IPS-15b (cell line): Measurements from ENCODE around the gene SURF4.

ENCODE experiments used
- H3K27me3 ChIP-seq: one replicate; pipeline ENCODE4 v1.6.1; 2013; ENCODE audit warnings: low read length; ENCODE audit not compliant: control insufficient read depth, insufficient read depth
- H3K36me3 ChIP-seq: one replicate; pipeline ENCODE4 v1.6.1; 2013; ENCODE audit warnings: low read length; ENCODE audit not compliant: control insufficient read depth, insufficient read depth
- H3K4me1 ChIP-seq: one replicate; pipeline ENCODE4 v1.6.1; 2013; ENCODE audit warnings: mild to moderate bottlenecking, low read length; ENCODE audit not compliant: control insufficient read depth, insufficient read depth
- H3K4me3 ChIP-seq: one replicate; pipeline ENCODE4 v1.5.1; 2013; ENCODE audit warnings: low read depth, low read length
- H3K9ac ChIP-seq: one replicate; pipeline ENCODE4 v1.6.1; 2013; ENCODE audit warnings: low read depth, mild to moderate bottlenecking, low read length
- H3K9me3 ChIP-seq: one replicate; pipeline ENCODE4 v1.6.1; 2013; ENCODE audit warnings: mild to moderate bottlenecking, low read length; ENCODE audit not compliant: control insufficient read depth, insufficient read depth

The SURF4 gene

DNA sequence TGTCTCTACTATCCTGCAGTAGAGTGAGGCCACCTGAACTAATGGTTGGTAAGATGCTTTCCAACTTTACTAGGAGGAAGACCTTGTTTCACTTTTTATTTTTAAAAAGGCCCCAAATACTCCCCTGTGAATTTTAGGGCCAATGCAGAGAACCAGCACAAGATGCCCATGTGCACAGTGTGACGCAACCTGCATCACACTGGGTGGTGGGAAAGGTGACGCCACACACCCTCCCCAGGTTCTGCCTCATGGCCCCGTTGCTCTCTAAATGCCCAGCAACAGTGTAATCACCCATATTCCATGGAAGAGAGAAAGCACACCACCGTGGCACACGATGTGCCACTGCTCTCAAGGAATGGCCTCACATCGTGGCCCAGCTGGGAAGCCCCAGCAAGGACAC, 6.4 kb downstream of the SURF4 start:
- H3K4me1 ChIP-seq: peaks cover 5% of the 10 kb centered on the region
- H3K36me3 ChIP-seq: peaks cover 34% of the 10 kb centered on the region
- H3K9ac ChIP-seq: no peak overlapping the region
- H3K9me3 ChIP-seq: no peaks in the 10 kb centered on the region
- no peaks in the 10 kb centered on the region for H3K27me3 ChIP-seq
- no peak overlapping the region for H3K4me3 ChIP-seq

DNA sequence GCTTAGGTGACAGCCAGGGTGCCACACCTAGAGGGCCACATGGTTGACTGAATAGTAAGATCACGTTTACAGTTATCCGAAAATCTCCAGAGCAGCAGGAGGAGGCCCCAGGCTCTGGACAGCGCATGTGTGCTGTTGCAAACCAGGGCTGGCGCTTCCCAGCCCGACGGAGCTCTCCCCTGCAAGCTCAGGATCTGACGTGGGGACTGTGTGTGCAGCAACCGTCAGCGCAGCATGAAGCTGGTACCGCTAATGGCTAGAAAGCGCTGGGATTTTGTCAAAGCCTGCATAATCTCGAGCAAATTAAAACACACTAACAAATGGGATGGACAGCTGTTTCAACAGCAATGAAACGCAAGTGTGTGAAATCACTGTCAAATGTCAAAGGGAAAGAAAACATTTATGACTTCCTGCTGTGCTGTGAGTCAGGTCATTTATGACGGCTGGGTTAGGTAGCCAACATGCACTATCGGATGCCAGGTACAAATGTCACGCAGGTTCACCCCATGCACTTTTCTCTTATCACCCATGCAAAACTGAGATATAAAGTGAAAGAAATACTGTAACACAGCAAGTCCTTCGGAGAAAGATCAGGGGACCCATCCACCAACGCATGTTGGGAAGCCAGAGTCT, 7.5 kb downstream of the SURF4 start:
- Histone ChIP-seq H3K27me3 (no peaks in the 10 kb centered on the region), H3K9me3 (no peaks in the 10 kb centered on the region), H3K9ac (no peak overlapping the region), H3K4me1 (peaks cover 5% of the 10 kb centered on the region), H3K4me3 (no peak overlapping the region), H3K36me3 (peaks cover 43% of the 10 kb centered on the region)

DNA sequence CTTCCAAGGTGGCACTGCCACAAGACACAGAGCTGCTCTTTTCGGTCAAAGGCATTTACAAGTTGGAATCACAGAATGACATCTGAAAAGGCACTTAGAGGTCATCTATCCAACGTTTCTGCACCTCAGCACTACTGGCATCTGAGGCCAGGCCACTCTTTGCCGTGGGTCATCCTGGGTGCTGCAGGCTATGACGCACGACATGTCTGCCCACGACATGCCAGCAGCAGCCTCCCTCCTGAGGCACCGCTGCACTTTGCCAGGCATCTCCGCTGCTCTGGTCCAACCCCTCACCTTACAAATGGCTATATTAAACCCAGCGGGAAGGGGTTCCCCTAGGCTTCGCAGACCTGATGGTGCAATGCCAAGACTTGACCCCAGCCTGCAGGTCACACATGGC, 8.1 kb downstream of the SURF4 start:
- Histone ChIP-seq H3K4me1 (peaks cover 4% of the 10 kb centered on the region), H3K4me3 (no peak overlapping the region), H3K9me3 (no peaks in the 10 kb centered on the region), H3K27me3 (no peaks in the 10 kb centered on the region), H3K9ac (no peak overlapping the region), H3K36me3 (peaks cover 40% of the 10 kb centered on the region)

DNA sequence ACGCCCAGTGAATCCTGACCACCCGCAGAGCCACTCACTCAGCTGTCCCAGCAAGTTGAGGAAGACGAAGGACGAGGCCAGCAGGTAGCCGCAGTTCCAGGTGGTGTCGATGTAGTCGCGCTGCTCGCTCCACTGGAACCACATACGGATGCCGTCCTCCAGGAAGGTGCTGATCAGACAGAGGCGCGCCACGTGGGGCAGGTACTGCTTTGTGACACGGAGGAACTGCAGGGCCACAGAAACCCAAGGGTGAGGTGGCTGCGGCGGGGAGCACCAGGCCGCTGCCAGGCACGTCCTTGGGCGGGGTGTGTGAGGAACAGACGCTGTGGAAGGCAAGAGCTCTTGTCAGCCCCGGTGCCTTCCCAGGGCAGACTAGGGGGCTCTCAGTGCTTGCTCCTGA, 8.6 kb downstream of the SURF4 start:
- Histone ChIP-seq H3K4me3 (no peak overlapping the region), H3K4me1 (no peaks in the 10 kb centered on the region), H3K9ac (no peak overlapping the region), H3K36me3 (peaks cover 42% of the 10 kb centered on the region), H3K9me3 (no peaks in the 10 kb centered on the region), H3K27me3 (no peaks in the 10 kb centered on the region)

DNA sequence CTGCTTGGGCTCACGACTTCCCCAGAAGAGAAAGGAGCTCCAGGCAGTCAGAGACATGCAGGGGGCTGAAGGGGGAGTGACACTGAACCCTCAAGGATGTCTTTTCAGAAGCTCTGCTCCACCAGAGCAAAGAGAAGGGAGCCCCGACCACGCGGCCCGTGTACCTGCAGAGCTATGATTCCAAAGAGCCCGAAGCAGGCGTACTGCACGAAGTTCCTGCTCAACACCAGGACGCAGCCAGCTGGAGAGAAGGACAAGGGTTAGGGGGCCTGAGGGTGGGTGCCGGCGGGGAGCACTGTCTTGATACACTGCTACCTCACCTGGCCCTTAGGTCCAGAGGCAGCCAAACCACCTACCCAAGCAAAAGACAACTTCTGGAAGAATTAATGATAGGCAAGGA, 9.4 kb downstream of the SURF4 start:
- H3K4me1 ChIP-seq: no peaks in the 10 kb centered on the region
- no peaks in the 10 kb centered on the region for H3K27me3 ChIP-seq
- H3K4me3 ChIP-seq: no peak overlapping the region
- no peaks in the 10 kb centered on the region for H3K9me3 ChIP-seq
- no peak overlapping the region for H3K9ac ChIP-seq
- H3K36me3 ChIP-seq: peaks cover 46% of the 10 kb centered on the region

DNA sequence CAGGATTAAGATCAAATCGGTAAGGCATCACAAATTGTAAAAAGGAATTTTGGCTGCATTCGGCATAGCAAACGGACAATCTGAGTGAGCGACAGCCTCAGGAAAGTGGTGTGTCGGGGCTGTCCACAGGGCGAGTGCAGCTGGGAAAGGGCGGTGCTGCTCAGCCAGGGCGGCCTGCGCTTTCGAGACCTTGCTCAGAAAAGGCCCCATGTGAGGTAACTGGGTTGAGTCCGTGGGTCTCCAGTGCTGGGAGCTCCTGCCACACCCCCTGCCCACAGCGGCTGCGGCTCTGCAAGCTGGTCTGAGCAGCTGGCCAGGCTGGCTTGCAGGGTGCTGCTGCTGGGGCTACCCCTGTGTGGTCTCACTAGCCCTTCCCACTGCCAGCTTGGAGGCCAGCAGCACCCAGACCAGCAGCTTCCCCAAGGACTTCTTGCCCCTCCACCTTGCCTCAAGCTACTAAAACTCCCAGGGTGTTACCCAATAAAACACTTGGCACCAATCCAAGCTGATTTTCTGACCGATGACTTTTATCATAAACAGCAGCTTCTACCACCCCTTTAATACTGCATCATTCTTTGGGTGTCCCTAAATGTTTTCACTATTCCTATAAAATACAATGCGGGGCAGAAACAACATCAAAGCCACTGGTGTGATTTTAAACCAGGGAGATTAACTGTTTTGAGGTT, 13.4 kb downstream of the SURF4 start:
- Histone ChIP-seq H3K27me3 (no peaks in the 10 kb centered on the region), H3K4me1 (no peaks in the 10 kb centered on the region), H3K9ac (no peak overlapping the region), H3K36me3 (peaks cover 59% of the 10 kb centered on the region), H3K4me3 (no peak overlapping the region), H3K9me3 (no peaks in the 10 kb centered on the region)

DNA sequence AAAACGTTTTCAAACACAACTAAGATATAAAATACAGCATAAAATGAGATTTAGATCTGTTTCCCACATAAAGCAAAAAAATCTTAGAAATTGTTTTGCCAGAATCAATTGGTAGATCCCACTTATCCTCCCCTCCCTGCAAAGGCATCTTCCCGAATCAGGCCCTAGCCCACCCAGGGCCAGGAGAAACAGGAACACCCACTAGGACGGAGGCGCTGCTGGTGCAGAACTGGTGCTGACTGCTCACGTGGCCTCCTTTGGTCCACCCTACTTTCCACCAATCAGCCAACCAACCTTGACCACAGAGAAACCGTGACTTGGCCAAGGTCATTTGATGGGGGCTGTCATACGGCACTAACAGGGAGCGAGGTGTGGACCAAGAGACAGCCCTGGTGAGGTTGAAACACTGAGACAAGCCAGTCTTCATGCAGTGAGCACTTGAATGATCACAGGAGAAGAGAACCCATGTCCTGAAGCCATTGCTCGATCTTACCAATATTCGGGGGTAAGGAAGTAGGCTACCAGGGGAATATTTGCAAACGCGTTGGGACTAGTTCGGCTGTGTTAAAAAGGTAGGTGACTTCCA, 14.3 kb downstream of the SURF4 start:
- no peaks in the 10 kb centered on the region for H3K9me3 ChIP-seq
- no peaks in the 10 kb centered on the region for H3K4me1 ChIP-seq
- no peak overlapping the region for H3K4me3 ChIP-seq
- H3K9ac ChIP-seq: peak overlapping the region; percentile 47
- no peaks in the 10 kb centered on the region for H3K27me3 ChIP-seq
- peaks cover 51% of the 10 kb centered on the region for H3K36me3 ChIP-seq

DNA sequence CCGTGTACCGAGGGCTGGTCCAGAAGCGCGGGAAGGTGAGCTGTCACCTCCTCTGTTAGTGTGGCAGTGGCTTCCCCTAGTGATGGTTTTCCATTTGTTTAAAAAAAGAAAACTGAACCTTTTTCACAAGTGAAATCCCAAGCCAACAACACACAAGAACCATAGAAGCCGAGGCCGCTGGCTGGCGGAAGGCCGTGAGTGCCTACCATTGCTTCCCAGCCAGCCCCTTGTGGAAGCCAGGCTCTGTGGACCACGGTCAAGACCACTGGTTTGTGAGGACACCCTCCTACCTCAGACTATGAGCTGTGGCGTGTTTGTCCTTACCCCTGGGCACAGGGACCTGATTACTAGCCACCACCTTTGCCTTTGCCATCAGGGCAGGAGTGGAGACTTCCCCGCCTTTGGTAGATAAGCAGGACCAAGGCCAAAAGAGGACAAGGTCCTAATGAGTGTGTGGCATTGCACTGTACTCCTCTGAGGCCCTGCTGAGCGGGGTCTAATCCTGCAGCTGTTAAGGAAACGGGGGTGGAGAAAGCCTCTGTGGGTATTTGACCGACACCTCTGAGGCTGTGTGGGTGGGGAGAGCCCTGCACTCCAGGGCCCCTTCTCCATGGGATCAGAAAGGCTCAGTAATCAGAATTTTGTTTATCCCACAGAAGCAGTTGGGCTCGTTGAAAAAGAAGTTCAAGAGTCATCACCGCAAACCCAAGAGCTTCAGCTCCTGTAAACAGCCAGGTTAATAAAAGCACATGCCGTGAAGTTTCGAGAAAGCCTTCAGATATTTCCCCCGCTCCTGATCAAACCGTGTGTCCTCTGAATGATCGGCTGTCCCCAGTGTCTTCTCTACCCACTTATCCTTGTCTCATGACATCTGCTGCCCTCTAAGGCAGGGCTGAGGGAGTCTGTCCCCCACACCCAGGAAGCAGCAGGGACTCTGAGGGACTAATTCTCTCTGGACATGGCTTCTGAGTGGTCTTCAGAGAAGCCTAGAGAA, 15.2 kb downstream of the SURF4 start:
- H3K36me3 ChIP-seq: peaks cover 47% of the 10 kb centered on the region
- no peaks in the 10 kb centered on the region for H3K9me3 ChIP-seq
- H3K9ac ChIP-seq: no peak overlapping the region
- H3K4me3 ChIP-seq: no peak overlapping the region
- H3K27me3 ChIP-seq: no peaks in the 10 kb centered on the region
- no peaks in the 10 kb centered on the region for H3K4me1 ChIP-seq

DNA sequence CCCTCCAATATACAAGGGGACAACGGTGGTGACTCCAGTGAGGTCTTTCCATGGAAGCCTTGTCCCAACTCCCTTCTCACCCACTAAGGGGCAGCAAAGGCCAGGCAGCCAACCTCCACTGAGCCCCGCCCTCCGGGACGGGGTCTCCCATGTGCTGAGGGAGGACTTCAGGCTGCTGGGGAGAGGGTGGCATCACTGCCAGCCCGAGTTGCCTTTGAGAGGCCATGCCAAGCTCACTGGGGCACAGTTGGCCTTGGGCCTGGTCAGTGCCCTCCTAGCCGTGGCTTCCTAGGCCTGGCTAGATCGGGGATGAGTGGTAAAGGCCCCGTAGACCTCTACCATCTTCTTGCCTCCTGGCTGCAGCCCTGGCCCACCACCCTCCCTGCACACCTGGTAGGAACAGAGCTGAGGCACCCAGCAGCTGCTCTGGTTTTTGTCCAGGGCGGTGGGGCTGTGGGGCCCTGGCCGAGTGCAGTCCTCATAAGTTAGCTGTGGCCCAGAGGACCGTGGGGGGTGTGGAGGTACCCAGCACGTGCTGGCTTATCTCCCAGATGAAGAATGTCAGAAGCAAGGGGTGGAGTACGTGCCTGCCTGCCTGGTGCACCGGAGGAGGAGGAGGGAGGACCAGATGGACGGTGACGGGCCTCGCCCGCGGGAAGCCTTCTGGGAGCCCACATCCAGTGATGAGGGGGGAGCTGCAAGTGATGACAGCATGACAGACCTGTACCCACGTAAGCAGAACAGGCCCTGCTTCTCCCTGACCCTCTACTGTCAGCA, 16.3 kb downstream of the SURF4 start:
- H3K36me3 ChIP-seq: peaks cover 39% of the 10 kb centered on the region

DNA sequence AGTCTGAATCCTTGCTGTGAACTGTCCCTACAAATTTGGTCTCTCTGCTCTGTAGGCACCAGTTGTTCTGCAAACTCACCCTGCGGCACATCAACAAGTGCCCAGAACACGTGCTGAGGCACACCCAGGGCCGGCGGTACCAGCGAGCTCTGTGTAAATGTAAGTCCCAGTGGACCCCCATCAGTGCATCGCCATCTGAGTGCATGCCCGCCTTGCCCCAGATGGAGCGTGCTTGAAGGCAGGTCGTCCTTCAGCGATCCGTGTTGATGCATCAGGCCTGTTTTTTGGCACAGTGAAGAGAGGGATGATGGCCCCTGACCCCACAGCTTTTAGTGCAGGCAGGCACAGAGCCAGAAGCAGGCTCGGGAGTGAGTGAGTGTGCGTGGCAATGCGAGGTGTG, 18.2 kb downstream of the SURF4 start:
- no peaks in the 10 kb centered on the region for H3K27me3 ChIP-seq
- H3K9me3 ChIP-seq: no peaks in the 10 kb centered on the region
- H3K36me3 ChIP-seq: peaks cover 27% of the 10 kb centered on the region
- peak overlapping the region; percentile 63 for H3K4me3 ChIP-seq
- H3K9ac ChIP-seq: peak overlapping the region; percentile 41
- no peaks in the 10 kb centered on the region for H3K4me1 ChIP-seq

More for the DNA sequence above, 16.3 kb downstream of the SURF4 start:
- H3K27me3 ChIP-seq: no peaks in the 10 kb centered on the region
- no peaks in the 10 kb centered on the region for H3K4me1 ChIP-seq
- no peak overlapping the region for H3K4me3 ChIP-seq
- H3K9ac ChIP-seq: no peak overlapping the region
- H3K9me3 ChIP-seq: no peaks in the 10 kb centered on the region
